ENCODE measurements around the gene CRABP2.
A peak's percentile ranks its signal among the peaks of the same experiment; 100 is the strongest.

DNA sequence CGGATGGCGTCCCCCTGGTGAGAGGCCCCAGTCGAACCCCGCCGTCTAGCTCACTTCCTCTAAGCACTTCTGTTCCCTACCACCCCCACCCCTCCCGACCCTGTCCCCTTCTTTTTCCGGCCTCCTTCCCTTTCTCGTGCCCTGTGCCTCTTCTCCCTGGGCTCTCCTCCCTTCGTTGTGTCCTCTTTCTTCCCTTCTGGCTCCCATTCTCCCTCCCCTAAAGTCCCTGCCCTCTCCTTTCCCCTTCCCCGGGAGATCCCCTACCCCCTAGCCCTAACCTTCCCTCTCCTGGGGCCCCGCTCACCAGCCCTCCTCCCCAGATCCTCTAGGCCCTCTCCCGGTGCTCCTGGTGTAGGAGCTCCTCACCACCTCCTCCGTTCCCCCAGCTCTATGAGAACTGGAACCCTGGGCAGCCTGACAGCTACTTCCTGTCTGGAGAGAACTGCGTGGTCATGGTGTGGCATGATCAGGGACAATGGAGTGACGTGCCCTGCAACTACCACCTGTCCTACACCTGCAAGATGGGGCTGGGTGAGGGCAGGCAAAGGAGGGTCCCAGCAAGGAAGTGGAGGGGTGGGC lies 47.6 kb downstream of the CRABP2 start:
- TF ChIP-seq, protein P1, sequence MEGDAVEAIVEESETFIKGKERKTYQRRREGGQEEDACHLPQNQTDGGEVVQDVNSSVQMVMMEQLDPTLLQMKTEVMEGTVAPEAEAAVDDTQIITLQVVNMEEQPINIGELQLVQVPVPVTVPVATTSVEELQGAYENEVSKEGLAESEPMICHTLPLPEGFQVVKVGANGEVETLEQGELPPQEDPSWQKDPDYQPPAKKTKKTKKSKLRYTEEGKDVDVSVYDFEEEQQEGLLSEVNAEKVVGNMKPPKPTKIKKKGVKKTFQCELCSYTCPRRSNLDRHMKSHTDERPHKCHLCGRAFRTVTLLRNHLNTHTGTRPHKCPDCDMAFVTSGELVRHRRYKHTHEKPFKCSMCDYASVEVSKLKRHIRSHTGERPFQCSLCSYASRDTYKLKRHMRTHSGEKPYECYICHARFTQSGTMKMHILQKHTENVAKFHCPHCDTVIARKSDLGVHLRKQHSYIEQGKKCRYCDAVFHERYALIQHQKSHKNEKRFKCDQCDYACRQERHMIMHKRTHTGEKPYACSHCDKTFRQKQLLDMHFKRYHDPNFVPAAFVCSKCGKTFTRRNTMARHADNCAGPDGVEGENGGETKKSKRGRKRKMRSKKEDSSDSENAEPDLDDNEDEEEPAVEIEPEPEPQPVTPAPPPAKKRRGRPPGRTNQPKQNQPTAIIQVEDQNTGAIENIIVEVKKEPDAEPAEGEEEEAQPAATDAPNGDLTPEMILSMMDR (IDR thresholded peaks at IDR 0.05): peak in 1 of 4 donors; percentile 2
- TF ChIP-seq POLR2A (IDR thresholded peaks at IDR 0.05): no peak
